ENCODE results near the gene RET. TPM values are rescaled to one million over a fixed set of nuclear protein-coding genes. Genes with fewer than 3 reads are reported as not detected.

Gene RET
- total RNA-seq, 4 donors from 2014 or later: 0.51 to 1.2 (median 0.62) TPM

GRCh38 chr10:43079856-43080255 is 3.0 kb downstream of the RET start:
- H3K4me1 ChIP-seq: peaks cover 5% of the 10 kb centered on the region in 2 donors

GRCh38 chr10:43082087-43082486 is 5.2 kb downstream of the RET start:
- Histone ChIP-seq H3K27me3 (peaks cover 18 to 22% (median 20%) of the 10 kb centered on the region in 3 donors), H3K4me1 (peaks cover 5% of the 10 kb centered on the region in 2 donors), H3K27ac (no peak overlapping the region), H3K4me3 (no peak overlapping the region), H3K36me3 (no peaks in the 10 kb centered on the region), H3K9me3 (no peaks in the 10 kb centered on the region)
- intact Hi-C loops (cut with DNase I; ENCODE audit: low total_unique reads): no loop called here
- in situ Hi-C loops (cut with MboI; ENCODE audit: low sequenced_read_pairs in 4 of 4): no loop called here
- no peak for ATAC-seq
- no peak for DNase-seq
- TF ChIP-seq CTCF (IDR thresholded peaks at IDR 0.05 in 4 of 5, conservative IDR thresholded peaks at IDR 0.05 in 1 of 5) (no peak), POLR2A (IDR thresholded peaks at IDR 0.05) (no peak)

More at GRCh38 chr10:43079856-43080255, 3.0 kb downstream of the RET start:
- no peak for ATAC-seq
- TF ChIP-seq CTCF (IDR thresholded peaks at IDR 0.05 in 4 of 5, conservative IDR thresholded peaks at IDR 0.05 in 1 of 5) (no peak), POLR2A (IDR thresholded peaks at IDR 0.05) (no peak)
- intact Hi-C loops (cut with DNase I; ENCODE audit: low total_unique reads): no loop called here
- in situ Hi-C loops (cut with MboI; ENCODE audit: low sequenced_read_pairs in 4 of 4): no loop called here
- DNase-seq: no peak
- Histone ChIP-seq H3K27me3 (peaks cover 27 to 35% (median 31%) of the 10 kb centered on the region in 3 donors), H3K27ac (no peak overlapping the region), H3K4me3 (no peak overlapping the region), H3K36me3 (no peaks in the 10 kb centered on the region), H3K9me3 (no peaks in the 10 kb centered on the region)

- Histone ChIP-seq H3K36me3 (no peaks in the 10 kb centered on the region), H3K4me3 (no peak overlapping the region), H3K9me3 (no peaks in the 10 kb centered on the region), H3K27me3 (peaks cover 16 to 19% (median 18%) of the 10 kb centered on the region in 3 donors), H3K4me1 (peaks cover 2 to 4% of the 10 kb centered on the region in 2 donors), H3K27ac (no peak overlapping the region)
- ATAC-seq (no peak), DNase-seq (peak in 1 of 2 donors; percentile 27)
- intact Hi-C loops (cut with DNase I; ENCODE audit: low total_unique reads): no loop called here
- no peak for TF ChIP-seq POLR2A (IDR thresholded peaks at IDR 0.05)
- TF ChIP-seq CTCF (IDR thresholded peaks at IDR 0.05 in 4 of 5, conservative IDR thresholded peaks at IDR 0.05 in 1 of 5): no peak
- in situ Hi-C loops (cut with MboI; ENCODE audit: low sequenced_read_pairs in 4 of 4): no loop called here
Observed at GRCh38 chr10:43082746-43083145, 5.9 kb downstream of the RET start.

- intact Hi-C loops (cut with DNase I; ENCODE audit: low total_unique reads) (no loop called here), in situ Hi-C loops (cut with MboI; ENCODE audit: low sequenced_read_pairs in 4 of 4) (no loop called here)
- H3K36me3 ChIP-seq: no peaks in the 10 kb centered on the region
- TF ChIP-seq POLR2A (IDR thresholded peaks at IDR 0.05) (no peak), CTCF (IDR thresholded peaks at IDR 0.05 in 4 of 5, conservative IDR thresholded peaks at IDR 0.05 in 1 of 5) (no peak)
- no peaks in the 10 kb centered on the region for H3K4me1 ChIP-seq
- DNase-seq (no peak), ATAC-seq (no peak)
- H3K9me3 ChIP-seq: no peaks in the 10 kb centered on the region
- no peak overlapping the region for H3K27ac ChIP-seq
- no peak overlapping the region for H3K4me3 ChIP-seq
- peaks cover 9 to 13% (median 12%) of the 10 kb centered on the region in 3 donors for H3K27me3 ChIP-seq
Observed at GRCh38 chr10:43083764-43084163, 6.9 kb downstream of the RET start.

- no peak overlapping the region for H3K27ac ChIP-seq
- H3K4me3 ChIP-seq: no peak overlapping the region
- intact Hi-C loops (cut with DNase I; ENCODE audit: low total_unique reads): no loop called here
- no peaks in the 10 kb centered on the region for H3K36me3 ChIP-seq
- no peaks in the 10 kb centered on the region for H3K4me1 ChIP-seq
- DNase-seq: no peak
- H3K27me3 ChIP-seq: peaks cover 6 to 11% (median 6%) of the 10 kb centered on the region in 3 donors
- in situ Hi-C loops (cut with MboI; ENCODE audit: low sequenced_read_pairs in 4 of 4): no loop called here
- no peak for TF ChIP-seq POLR2A (IDR thresholded peaks at IDR 0.05)
- no peak for TF ChIP-seq CTCF (IDR thresholded peaks at IDR 0.05 in 4 of 5, conservative IDR thresholded peaks at IDR 0.05 in 1 of 5)
- no peaks in the 10 kb centered on the region for H3K9me3 ChIP-seq
- no peak for ATAC-seq
Observed at GRCh38 chr10:43084812-43085211, 7.9 kb downstream of the RET start.
